Activated naive CD4-positive, alpha-beta T cell (primary cell): Measurements from ENCODE around the gene AZIN2.
"Not testable (repeated sequence)": the region's sequence is repeated elsewhere in the genome, so short reads cannot be mapped to it uniquely, and the experiment has no call there.

Experiments used
- DNase-seq, 4 experiments: peaks; one replicate each; lab custom pipeline; 2025; lab: John Stamatoyannopoulos, UW

The AZIN2 gene

GRCh38 chr1:33094971-33095604 lies 14.1 kb downstream of the AZIN2 start:
- no peak for DNase-seq

GRCh38 chr1:33096363-33097005 lies 15.5 kb downstream of the AZIN2 start:
- DNase-seq, result no peak

- DNase-seq, result no peak
Observed at GRCh38 chr1:33097137-33097611, 16.2 kb downstream of the AZIN2 start.

GRCh38 chr1:33097762-33098161 lies 16.8 kb downstream of the AZIN2 start:
- no peak for DNase-seq

GRCh38 chr1:33098371-33098770 lies 17.4 kb downstream of the AZIN2 start:
- no peak for DNase-seq

- peak in 2 of 4 experiments; percentile 28 to 46 for DNase-seq
Observed at GRCh38 chr1:33099290-33100118, 18.6 kb downstream of the AZIN2 start.

- DNase-seq, result not testable (repeated sequence)
Observed at GRCh38 chr1:33100119-33100415, 19.1 kb downstream of the AZIN2 start.

- no peak for DNase-seq
Observed at GRCh38 chr1:33110477-33110876, 29.5 kb downstream of the AZIN2 start.

- no peak for DNase-seq
Observed at GRCh38 chr1:33111965-33112364, 31.0 kb downstream of the AZIN2 start.

- no peak for DNase-seq
Observed at GRCh38 chr1:33117440-33118085, 36.6 kb downstream of the AZIN2 start.

GRCh38 chr1:33118274-33118673 lies 37.3 kb downstream of the AZIN2 start:
- DNase-seq, result no peak

GRCh38 chr1:33119050-33119449 lies 38.1 kb downstream of the AZIN2 start:
- DNase-seq, result no peak

GRCh38 chr1:33119532-33120217 lies 38.7 kb downstream of the AZIN2 start:
- DNase-seq, result no peak

GRCh38 chr1:33120436-33121231 lies 39.7 kb downstream of the AZIN2 start:
- no peak for DNase-seq

- DNase-seq, result no peak
Observed at GRCh38 chr1:33121728-33122127, 40.8 kb downstream of the AZIN2 start.

- DNase-seq, result no peak
Observed at GRCh38 chr1:33122483-33123178, 41.7 kb downstream of the AZIN2 start.

GRCh38 chr1:33123266-33123665 lies 42.3 kb downstream of the AZIN2 start:
- DNase-seq, result no peak

- not testable (repeated sequence) for DNase-seq
Observed at GRCh38 chr1:33124647-33125046, 43.7 kb downstream of the AZIN2 start.

- no peak for DNase-seq
Observed at GRCh38 chr1:33126411-33127000, 45.6 kb downstream of the AZIN2 start.
